Measurements from ENCODE around the gene SLAMF1. TPM values are rescaled to one million over a fixed set of nuclear protein-coding genes. Genes with fewer than 3 reads are reported as not detected.

Gene SLAMF1
- total and polyA plus RNA-seq, 9 of the 15 experiments (the other 6 are each of a cell fraction or from before 2014, with no cell fraction given): 0.04 to 0.17 (median 0.11) TPM; not detected in 4

GRCh38 chr1:160623227-160623633, 23.6 kb downstream of the SLAMF1 start:
- peaks cover 10 to 31% of the 10 kb centered on the region in 2 experiments; a peak in 4 of 5 replicates for H3K4me1 ChIP-seq (replicated peaks in 1 of 2; ENCODE audit: control insufficient read depth in 2 of 2, insufficient read depth in 2 of 2, low read length in 2 of 2)
- H3K36me3 ChIP-seq (ENCODE audit: control insufficient read depth, insufficient read depth, low read length): no peaks in the 10 kb centered on the region
- H3K9me3 ChIP-seq (replicated peaks; ENCODE audit: control insufficient read depth, insufficient read depth, low read depth, low read length): 0 out of 2 replicates have a peak, but pooled peaks cover 3% of the 10 kb centered on the region
- CTCF ChIA-PET (ENCODE audit: low intra/inter-chr PET ratio): interaction anchor here (0.6 kb wide), 1 partner anchor 203 kb away, joined by 3 read pairs; no protein-coding TSS in a partner anchor
- no peak for ATAC-seq
- no peak overlapping the region for H2AFZ ChIP-seq (ENCODE audit: low read depth, low read length)
- no peak overlapping the region for H3K4me2 ChIP-seq (ENCODE audit: insufficient read depth, low read length)
- no peaks in the 10 kb centered on the region for H3K27me3 ChIP-seq (ENCODE audit: control insufficient read depth in 2 of 2, insufficient read depth in 2 of 2, low read length in 2 of 2)
- TF ChIP-seq SRSF9 (IDR thresholded peaks at IDR 0.05; ENCODE audit: borderline replicate concordance, low read depth, low read length) (no peak), PML (IDR thresholded peaks at IDR 0.05; ENCODE audit: low read length) (no peak), ZBTB7A (IDR thresholded peaks at IDR 0.05; ENCODE audit: borderline replicate concordance, control insufficient read depth, low read depth, low read length) (no peak), ZBTB33 (CRISPR knock-in tag; IDR thresholded peaks at IDR 0.05) (no peak), NCOA2 (IDR thresholded peaks at IDR 0.05; ENCODE audit: partially characterized antibody in 2 of 2) (no peak), ZNF79 (CRISPR knock-in tag; IDR thresholded peaks at IDR 0.05; ENCODE audit: low read depth) (no peak), EP400 (IDR thresholded peaks at IDR 0.05) (no peak), ARID3A (IDR thresholded peaks at IDR 0.05; ENCODE audit: borderline replicate concordance, low read depth, low read length) (no peak), HNRNPL (IDR thresholded peaks at IDR 0.05; ENCODE audit: low read depth, low read length) (no peak), SIRT6 (IDR thresholded peaks at IDR 0.05; ENCODE audit: low read depth, low read length) (no peak)
- H3K27ac ChIP-seq (ENCODE audit: extremely low read depth, low read depth, low read length): no peak overlapping the region
- FAIRE-seq: no peak
- H3K4me3 ChIP-seq: no peak overlapping the region
- BruUV-seq (replicated peaks): no TSS peak
- WGBS (ENCODE audit: insufficient coverage, low coverage, missing lambda C conversion rate): 45% methylated on average over 3 of the region's 3 CpGs
- no peaks in the 10 kb centered on the region for H3K79me2 ChIP-seq (ENCODE audit: control insufficient read depth, insufficient read depth, low read length)
- no peak for DNase-seq (ENCODE audit: extremely low read depth in 1 of 4, low spot score in 3 of 4)
- intact Hi-C loops (cut with micrococcal nuclease) (loop anchor here (10.0 kb wide), 1 partner anchor 142 kb away; no protein-coding TSS in a partner anchor), in situ Hi-C loops (cut with MboI) (no loop called here)
- H4K20me1 ChIP-seq (replicated peaks; ENCODE audit: control insufficient read depth, insufficient read depth, low read length): no peaks in the 10 kb centered on the region
- H3K9ac ChIP-seq (ENCODE audit: insufficient read depth in 1 of 2, low read depth in 2 of 2, low read length in 2 of 2): no peak overlapping the region
- no peaks in the 10 kb centered on the region for H3K9me1 ChIP-seq (ENCODE audit: control insufficient read depth, insufficient read depth, low read length)
- POLR2A ChIA-PET: no interaction called here
